Measurements from ENCODE around the gene LMF1. TPM values are rescaled to one million over a fixed set of nuclear protein-coding genes. Genes with fewer than 3 reads are reported as not detected.
A peak's percentile ranks its signal among the peaks of the same experiment; 100 is the strongest.

LMF1 gene
- total RNA-seq, 3 donors from 2014 or later (not counting 1 experiment from before 2014, with no cell fraction given): 28.2 to 42.2 (median 41.2) TPM

DNA sequence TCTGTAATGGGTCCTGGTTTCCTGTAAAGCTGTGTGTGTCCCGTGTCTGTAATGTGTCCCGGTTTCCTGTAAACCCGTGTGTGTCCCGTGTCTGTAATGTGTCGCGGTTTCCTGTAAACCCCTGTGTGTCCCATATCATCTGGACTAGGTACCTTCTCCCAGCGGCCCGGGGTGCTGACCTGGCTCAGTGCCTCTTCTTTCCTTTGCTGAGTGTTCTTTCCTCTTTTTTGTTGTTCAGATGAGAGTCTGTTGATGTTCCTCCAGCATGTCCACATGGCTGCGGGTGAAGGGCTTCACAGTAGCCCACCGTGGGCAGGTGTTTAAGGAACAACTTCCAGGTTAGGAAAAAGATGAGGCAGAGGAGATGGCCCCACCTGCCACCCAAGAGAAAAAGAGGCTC, 123.6 kb downstream of the LMF1 start:
- no peaks in the 10 kb centered on the region for H3K4me1 Mint-ChIP-seq
- no peaks in the 10 kb centered on the region for H3K27me3 Mint-ChIP-seq (ENCODE audit: low read depth in 2 of 2)
- WGBS (ENCODE audit: insufficient coverage): 89% methylated on average over 10 of the region's 10 CpGs
- Histone ChIP-seq H3K27ac (ENCODE audit: low read length) (no peak overlapping the region), H3K36me3 (ENCODE audit: control insufficient read depth, insufficient read depth, low read length) (no peaks in the 10 kb centered on the region), H3K27me3 (ENCODE audit: control insufficient read depth, insufficient read depth, low read length) (no peaks in the 10 kb centered on the region), H3K4me3 (ENCODE audit: low read length) (no peak overlapping the region), H3K9me3 (ENCODE audit: control insufficient read depth, insufficient read depth, low read length) (peaks cover 11% of the 10 kb centered on the region), H3K4me1 (ENCODE audit: control insufficient read depth, insufficient read depth, low read length) (no peaks in the 10 kb centered on the region)
- TF ChIP-seq, protein P1, sequence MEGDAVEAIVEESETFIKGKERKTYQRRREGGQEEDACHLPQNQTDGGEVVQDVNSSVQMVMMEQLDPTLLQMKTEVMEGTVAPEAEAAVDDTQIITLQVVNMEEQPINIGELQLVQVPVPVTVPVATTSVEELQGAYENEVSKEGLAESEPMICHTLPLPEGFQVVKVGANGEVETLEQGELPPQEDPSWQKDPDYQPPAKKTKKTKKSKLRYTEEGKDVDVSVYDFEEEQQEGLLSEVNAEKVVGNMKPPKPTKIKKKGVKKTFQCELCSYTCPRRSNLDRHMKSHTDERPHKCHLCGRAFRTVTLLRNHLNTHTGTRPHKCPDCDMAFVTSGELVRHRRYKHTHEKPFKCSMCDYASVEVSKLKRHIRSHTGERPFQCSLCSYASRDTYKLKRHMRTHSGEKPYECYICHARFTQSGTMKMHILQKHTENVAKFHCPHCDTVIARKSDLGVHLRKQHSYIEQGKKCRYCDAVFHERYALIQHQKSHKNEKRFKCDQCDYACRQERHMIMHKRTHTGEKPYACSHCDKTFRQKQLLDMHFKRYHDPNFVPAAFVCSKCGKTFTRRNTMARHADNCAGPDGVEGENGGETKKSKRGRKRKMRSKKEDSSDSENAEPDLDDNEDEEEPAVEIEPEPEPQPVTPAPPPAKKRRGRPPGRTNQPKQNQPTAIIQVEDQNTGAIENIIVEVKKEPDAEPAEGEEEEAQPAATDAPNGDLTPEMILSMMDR (IDR thresholded peaks at IDR 0.05): no peak
- no peaks in the 10 kb centered on the region for H3K36me3 Mint-ChIP-seq
- H3K27ac Mint-ChIP-seq: no peak overlapping the region
- ATAC-seq: no peak
- H3K4me3 Mint-ChIP-seq: no peak overlapping the region
- no peaks in the 10 kb centered on the region for H3K9me3 Mint-ChIP-seq
- DNase-seq: no peak
- intact Hi-C loops (cut with micrococcal nuclease): no loop called here

DNA sequence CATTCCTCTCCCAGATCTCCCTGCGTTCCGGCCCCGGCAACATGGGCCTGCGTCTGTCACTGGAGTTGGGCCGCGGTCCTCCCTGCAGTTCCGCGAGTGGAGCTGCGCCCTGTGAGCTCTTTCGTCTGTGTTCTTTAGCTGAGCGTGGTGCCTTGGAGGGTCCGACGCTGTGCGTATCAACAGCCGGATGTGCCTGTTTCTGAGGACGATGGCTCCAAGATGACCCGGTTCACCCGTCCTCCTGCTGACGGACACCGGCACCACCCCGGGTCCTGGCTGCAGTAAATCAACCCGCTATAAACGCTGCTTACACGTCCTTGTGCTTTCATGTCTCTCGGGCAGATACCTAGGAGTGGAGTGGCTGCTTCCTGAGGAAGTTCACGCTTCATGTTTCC, 125.4 kb downstream of the LMF1 start:
- 62% methylated on average over 26 of the region's 26 CpGs for WGBS (ENCODE audit: insufficient coverage)
- no peaks in the 10 kb centered on the region for H3K27me3 ChIP-seq (ENCODE audit: control insufficient read depth, insufficient read depth, low read length)
- Mint-ChIP-seq H3K36me3 (no peaks in the 10 kb centered on the region), H3K27me3 (ENCODE audit: low read depth in 2 of 2) (no peaks in the 10 kb centered on the region), H3K27ac (no peak overlapping the region), H3K9me3 (no peaks in the 10 kb centered on the region), H3K4me3 (no peak overlapping the region), H3K4me1 (no peaks in the 10 kb centered on the region)
- ATAC-seq: peak in 1 of 3 donors; percentile 16
- peaks cover 5% of the 10 kb centered on the region for H3K9me3 ChIP-seq (ENCODE audit: control insufficient read depth, insufficient read depth, low read length)
- no peaks in the 10 kb centered on the region for H3K36me3 ChIP-seq (ENCODE audit: control insufficient read depth, insufficient read depth, low read length)
- no peaks in the 10 kb centered on the region for H3K4me1 ChIP-seq (ENCODE audit: control insufficient read depth, insufficient read depth, low read length)
- TF ChIP-seq, protein P1 (IDR thresholded peaks at IDR 0.05): no peak
- H3K27ac ChIP-seq (ENCODE audit: low read length): no peak overlapping the region
- H3K4me3 ChIP-seq (ENCODE audit: low read length): no peak overlapping the region
- no peak for DNase-seq
- intact Hi-C loops (cut with micrococcal nuclease): no loop called here

DNA sequence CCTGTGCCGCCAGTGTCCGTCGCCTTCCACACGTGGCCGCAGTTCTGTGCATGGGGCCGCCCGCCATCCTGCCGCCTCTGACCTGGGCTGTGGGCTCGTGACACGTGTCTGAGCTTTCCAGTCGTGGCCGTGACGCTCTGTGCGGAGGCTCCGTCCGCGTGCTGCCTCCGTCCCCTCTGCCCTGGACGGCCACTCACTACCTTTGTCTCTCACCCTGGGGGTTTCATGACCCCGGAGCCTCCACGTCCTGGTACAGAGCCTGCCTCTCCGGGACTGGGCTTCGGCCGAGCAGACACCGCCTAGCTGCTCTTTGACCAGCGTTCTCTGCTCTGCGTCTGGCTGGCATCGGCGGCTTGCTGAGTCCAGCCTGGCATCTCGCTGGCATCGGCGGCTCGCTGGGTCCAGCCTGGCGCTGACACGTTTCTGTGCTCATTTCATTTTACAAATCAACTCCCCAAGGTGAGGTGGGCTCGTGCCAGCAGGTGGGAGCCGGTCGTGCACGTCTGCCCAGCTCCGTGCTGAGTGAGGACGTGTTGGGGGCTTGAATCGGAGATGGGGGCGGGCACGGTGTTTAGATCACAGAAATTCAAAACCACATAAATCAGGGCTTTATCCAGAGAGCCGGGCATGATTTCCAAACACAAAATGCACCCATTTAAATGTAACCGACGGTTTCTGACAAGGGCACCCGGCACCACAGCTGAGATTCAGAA, 126.0 kb downstream of the LMF1 start:
- TF ChIP-seq, protein P1 (IDR thresholded peaks at IDR 0.05): no peak
- Mint-ChIP-seq H3K9me3 (no peaks in the 10 kb centered on the region), H3K4me1 (no peaks in the 10 kb centered on the region), H3K4me3 (no peak overlapping the region), H3K27ac (no peak overlapping the region), H3K36me3 (no peaks in the 10 kb centered on the region), H3K27me3 (ENCODE audit: low read depth in 2 of 2) (no peaks in the 10 kb centered on the region)
- DNase-seq (no peak), ATAC-seq (no peak)
- Histone ChIP-seq H3K27ac (ENCODE audit: low read length) (no peak overlapping the region), H3K36me3 (ENCODE audit: control insufficient read depth, insufficient read depth, low read length) (no peaks in the 10 kb centered on the region), H3K4me3 (ENCODE audit: low read length) (no peak overlapping the region), H3K4me1 (ENCODE audit: control insufficient read depth, insufficient read depth, low read length) (no peaks in the 10 kb centered on the region), H3K9me3 (ENCODE audit: control insufficient read depth, insufficient read depth, low read length) (no peaks in the 10 kb centered on the region), H3K27me3 (ENCODE audit: control insufficient read depth, insufficient read depth, low read length) (no peaks in the 10 kb centered on the region)
- intact Hi-C loops (cut with micrococcal nuclease): no loop called here
- 93% methylated on average over 48 of the region's 48 CpGs for WGBS (ENCODE audit: insufficient coverage)

DNA sequence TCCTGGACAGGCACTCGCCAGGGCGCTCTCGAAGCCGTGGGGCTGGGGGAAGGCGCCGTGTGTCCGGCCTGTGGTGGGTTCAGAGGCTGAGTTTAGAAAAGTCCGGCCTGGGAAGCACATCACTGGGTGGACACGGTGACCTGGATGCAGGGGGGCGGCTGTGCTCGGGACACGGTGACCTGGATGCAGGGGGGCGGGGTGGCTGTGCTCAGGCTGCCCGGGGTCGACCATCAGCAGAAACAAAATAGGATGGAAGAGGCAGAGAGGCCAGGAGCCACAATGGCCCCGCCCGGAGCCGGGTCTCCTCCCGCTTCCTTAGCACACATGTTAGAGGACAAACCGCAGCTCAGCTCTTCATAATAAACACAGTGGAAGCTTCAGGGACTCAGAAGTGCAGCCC, 127.0 kb downstream of the LMF1 start:
- ATAC-seq (no peak), DNase-seq (no peak)
- H3K36me3 Mint-ChIP-seq: no peaks in the 10 kb centered on the region
- 94% methylated on average over 20 of the region's 20 CpGs for WGBS (ENCODE audit: insufficient coverage)
- no peak overlapping the region for H3K4me3 Mint-ChIP-seq
- H3K27me3 Mint-ChIP-seq (ENCODE audit: low read depth in 2 of 2): no peaks in the 10 kb centered on the region
- H3K27ac Mint-ChIP-seq: no peak overlapping the region
- H3K9me3 ChIP-seq (ENCODE audit: control insufficient read depth, insufficient read depth, low read length): no peaks in the 10 kb centered on the region
- no peaks in the 10 kb centered on the region for H3K36me3 ChIP-seq (ENCODE audit: control insufficient read depth, insufficient read depth, low read length)
- no peaks in the 10 kb centered on the region for H3K9me3 Mint-ChIP-seq
- no peaks in the 10 kb centered on the region for H3K4me1 ChIP-seq (ENCODE audit: control insufficient read depth, insufficient read depth, low read length)
- intact Hi-C loops (cut with micrococcal nuclease): no loop called here
- no peak overlapping the region for H3K4me3 ChIP-seq (ENCODE audit: low read length)
- no peak overlapping the region for H3K27ac ChIP-seq (ENCODE audit: low read length)
- TF ChIP-seq, protein P1 (IDR thresholded peaks at IDR 0.05): no peak
- no peaks in the 10 kb centered on the region for H3K4me1 Mint-ChIP-seq
- no peaks in the 10 kb centered on the region for H3K27me3 ChIP-seq (ENCODE audit: control insufficient read depth, insufficient read depth, low read length)

Measured in natural killer cell (primary cell).